Neural cell (in vitro differentiated cells): ENCODE data around the gene TEX22.

Source experiments
- EZH2 ChIP-seq: fragments of 200-600, 300-800 bp; shearing (Covaris generic), sonication (generic); IDR thresholded peaks from 2 replicates; pipeline ENCODE4 v1.6.1; 2014; ENCODE audit warnings: antibody characterized with exemption, low read length, borderline replicate concordance, mild to moderate bottlenecking; ENCODE audit not compliant: insufficient read depth, poor library complexity, severe bottlenecking
- RAD21 ChIP-seq: fragments of 450-650 bp; conservative IDR thresholded peaks from 2 replicates; pipeline ENCODE4 v1.6.1; 2014; ENCODE audit warnings: antibody characterized with exemption, mild to moderate bottlenecking, moderate library complexity
- REST ChIP-seq: IDR thresholded peaks from 2 replicates; pipeline ENCODE4 v1.6.1; 2012; ENCODE audit warnings: borderline replicate concordance
- TF ChIP-seq, protein P1 (sequence below): fragments of 450-650 bp; IDR thresholded peaks from 2 replicates; pipeline ENCODE4 v1.5.1; 2014; ENCODE audit warnings: antibody characterized with exemption, mild to moderate bottlenecking, moderate library complexity; ENCODE audit not compliant: poor library complexity, severe bottlenecking

- TF ChIP-seq REST (no peak), EZH2 (no peak), RAD21 (no peak)
- TF ChIP-seq, protein P1, sequence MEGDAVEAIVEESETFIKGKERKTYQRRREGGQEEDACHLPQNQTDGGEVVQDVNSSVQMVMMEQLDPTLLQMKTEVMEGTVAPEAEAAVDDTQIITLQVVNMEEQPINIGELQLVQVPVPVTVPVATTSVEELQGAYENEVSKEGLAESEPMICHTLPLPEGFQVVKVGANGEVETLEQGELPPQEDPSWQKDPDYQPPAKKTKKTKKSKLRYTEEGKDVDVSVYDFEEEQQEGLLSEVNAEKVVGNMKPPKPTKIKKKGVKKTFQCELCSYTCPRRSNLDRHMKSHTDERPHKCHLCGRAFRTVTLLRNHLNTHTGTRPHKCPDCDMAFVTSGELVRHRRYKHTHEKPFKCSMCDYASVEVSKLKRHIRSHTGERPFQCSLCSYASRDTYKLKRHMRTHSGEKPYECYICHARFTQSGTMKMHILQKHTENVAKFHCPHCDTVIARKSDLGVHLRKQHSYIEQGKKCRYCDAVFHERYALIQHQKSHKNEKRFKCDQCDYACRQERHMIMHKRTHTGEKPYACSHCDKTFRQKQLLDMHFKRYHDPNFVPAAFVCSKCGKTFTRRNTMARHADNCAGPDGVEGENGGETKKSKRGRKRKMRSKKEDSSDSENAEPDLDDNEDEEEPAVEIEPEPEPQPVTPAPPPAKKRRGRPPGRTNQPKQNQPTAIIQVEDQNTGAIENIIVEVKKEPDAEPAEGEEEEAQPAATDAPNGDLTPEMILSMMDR, result no peak
Measured at GRCh38 chr14:105431256-105431655, 32.9 kb downstream of the TEX22 start.
